Measurements from ENCODE around the gene MBP. TPM values are rescaled to one million over a fixed set of nuclear protein-coding genes. Genes with fewer than 3 reads are reported as not detected.

Gene MBP
- polyA plus RNA-seq, 1 experiment: 5.3 TPM

DNA sequence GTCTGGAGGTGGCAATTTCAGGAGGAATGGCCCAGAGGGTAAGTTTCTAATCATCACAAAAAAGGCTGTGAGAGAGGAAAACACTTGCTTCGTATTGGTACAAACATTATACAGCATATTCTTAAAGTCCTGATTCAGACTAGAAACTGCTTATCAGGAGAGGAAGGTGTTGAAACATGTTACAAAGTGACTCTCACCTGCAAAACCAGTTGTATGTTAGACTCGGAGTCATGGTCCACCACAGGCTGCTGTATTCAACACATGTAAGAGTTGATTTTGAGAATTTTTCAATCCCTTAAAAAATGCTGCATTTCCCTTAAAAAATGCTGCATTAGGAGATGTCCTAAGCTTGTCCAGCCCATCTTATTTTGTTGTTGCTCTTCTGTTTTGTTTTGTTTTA, 61.5 kb downstream of the MBP start:
- TF ChIP-seq, protein P1, sequence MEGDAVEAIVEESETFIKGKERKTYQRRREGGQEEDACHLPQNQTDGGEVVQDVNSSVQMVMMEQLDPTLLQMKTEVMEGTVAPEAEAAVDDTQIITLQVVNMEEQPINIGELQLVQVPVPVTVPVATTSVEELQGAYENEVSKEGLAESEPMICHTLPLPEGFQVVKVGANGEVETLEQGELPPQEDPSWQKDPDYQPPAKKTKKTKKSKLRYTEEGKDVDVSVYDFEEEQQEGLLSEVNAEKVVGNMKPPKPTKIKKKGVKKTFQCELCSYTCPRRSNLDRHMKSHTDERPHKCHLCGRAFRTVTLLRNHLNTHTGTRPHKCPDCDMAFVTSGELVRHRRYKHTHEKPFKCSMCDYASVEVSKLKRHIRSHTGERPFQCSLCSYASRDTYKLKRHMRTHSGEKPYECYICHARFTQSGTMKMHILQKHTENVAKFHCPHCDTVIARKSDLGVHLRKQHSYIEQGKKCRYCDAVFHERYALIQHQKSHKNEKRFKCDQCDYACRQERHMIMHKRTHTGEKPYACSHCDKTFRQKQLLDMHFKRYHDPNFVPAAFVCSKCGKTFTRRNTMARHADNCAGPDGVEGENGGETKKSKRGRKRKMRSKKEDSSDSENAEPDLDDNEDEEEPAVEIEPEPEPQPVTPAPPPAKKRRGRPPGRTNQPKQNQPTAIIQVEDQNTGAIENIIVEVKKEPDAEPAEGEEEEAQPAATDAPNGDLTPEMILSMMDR (IDR thresholded peaks at IDR 0.05; ENCODE audit: low read depth, low read length): no peak
- CTCF ChIA-PET: interaction anchor here (1.2 to 1.4 kb wide), 2 partner anchors 36 to 141 kb away, joined by 3 to 6 read pairs; no protein-coding TSS in a partner anchor
- Histone ChIP-seq H3K27ac (ENCODE audit: low read depth, low read length) (no peak overlapping the region), H3K27me3 (ENCODE audit: control insufficient read depth, insufficient read depth, low read length) (no peaks in the 10 kb centered on the region), H3K4me3 (ENCODE audit: low read depth, low read length) (no peak overlapping the region), H3K9me3 (ENCODE audit: control insufficient read depth, insufficient read depth, low read length) (peaks cover 3% of the 10 kb centered on the region; the same call in 1 of the 2 replicates)
- POLR2A ChIA-PET: interaction anchor here (0.6 to 3.3 kb wide), 3 partner anchors 11 to 37 kb away, joined by 3 to 17 read pairs (median 14); no protein-coding TSS in a partner anchor
- no peak for DNase-seq (ENCODE audit: low read depth, low spot score)

DNA sequence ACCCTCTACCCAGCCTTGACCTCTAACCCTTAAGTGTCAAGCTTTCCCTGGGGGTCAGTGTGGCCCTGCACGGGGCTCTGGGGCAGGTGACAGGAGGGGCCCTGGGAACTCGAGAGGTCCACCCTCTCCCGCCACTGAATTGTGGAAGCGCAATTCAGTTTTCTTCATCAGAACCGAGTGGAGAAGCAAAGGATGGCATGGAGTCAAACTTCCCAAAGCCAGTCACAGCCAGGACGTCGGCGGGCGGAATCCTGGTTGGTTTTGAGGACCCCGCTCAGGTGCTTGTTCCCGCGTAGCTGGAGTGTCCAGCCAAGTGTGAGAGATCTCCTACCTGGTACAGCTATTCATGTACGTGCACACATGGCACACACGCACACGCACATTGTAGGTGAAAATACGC, 62.0 kb downstream of the MBP start:
- POLR2A ChIA-PET: interaction anchor here (3.3 kb wide), 1 partner anchor 31 kb away, joined by 17 read pairs; no protein-coding TSS in a partner anchor
- peaks cover 3% of the 10 kb centered on the region; the same call in 1 of the 2 replicates for H3K9me3 ChIP-seq (ENCODE audit: control insufficient read depth, insufficient read depth, low read length)
- TF ChIP-seq, protein P1 (IDR thresholded peaks at IDR 0.05; ENCODE audit: low read depth, low read length): no peak
- H3K27ac ChIP-seq (ENCODE audit: low read depth, low read length): no peak overlapping the region
- DNase-seq (ENCODE audit: low read depth, low spot score): no peak
- CTCF ChIA-PET: interaction anchor here (2.4 kb wide), 1 partner anchor 70 kb away, joined by 11 read pairs; no protein-coding TSS in a partner anchor
- H3K27me3 ChIP-seq (ENCODE audit: control insufficient read depth, insufficient read depth, low read length): no peaks in the 10 kb centered on the region
- no peak overlapping the region for H3K4me3 ChIP-seq (ENCODE audit: low read depth, low read length)

DNA sequence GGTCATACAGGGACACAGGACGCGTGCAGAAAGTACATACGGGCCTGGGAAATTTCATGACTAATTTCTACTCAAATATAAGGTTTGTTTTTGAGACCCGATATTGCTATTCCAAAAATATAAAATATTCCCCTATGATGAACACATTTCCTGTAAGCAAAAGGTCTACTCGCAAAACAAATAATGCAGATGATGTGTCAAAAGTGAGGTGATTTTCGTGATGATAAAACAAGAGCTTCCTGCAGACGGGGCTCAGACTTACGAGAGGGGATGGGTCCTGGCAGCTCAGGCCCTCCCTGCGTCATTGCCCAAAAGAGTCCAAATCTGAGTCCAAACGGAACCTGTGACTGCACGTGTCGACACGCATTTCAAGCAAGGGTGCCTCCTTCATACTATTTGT, 62.7 kb downstream of the MBP start:
- peaks cover 3% of the 10 kb centered on the region; the same call in 1 of the 2 replicates for H3K9me3 ChIP-seq (ENCODE audit: control insufficient read depth, insufficient read depth, low read length)
- no peak overlapping the region for H3K27ac ChIP-seq (ENCODE audit: low read depth, low read length)
- DNase-seq (ENCODE audit: low read depth, low spot score): no peak
- no peaks in the 10 kb centered on the region for H3K27me3 ChIP-seq (ENCODE audit: control insufficient read depth, insufficient read depth, low read length)
- H3K4me3 ChIP-seq (ENCODE audit: low read depth, low read length): no peak overlapping the region
- ChIA-PET POLR2A (no interaction called here), CTCF (interaction anchor here (1.4 to 2.4 kb wide), 2 partner anchors 70 to 142 kb away, joined by 5 to 11 read pairs; no protein-coding TSS in a partner anchor)
- TF ChIP-seq, protein P1 (IDR thresholded peaks at IDR 0.05; ENCODE audit: low read depth, low read length): no peak

DNA sequence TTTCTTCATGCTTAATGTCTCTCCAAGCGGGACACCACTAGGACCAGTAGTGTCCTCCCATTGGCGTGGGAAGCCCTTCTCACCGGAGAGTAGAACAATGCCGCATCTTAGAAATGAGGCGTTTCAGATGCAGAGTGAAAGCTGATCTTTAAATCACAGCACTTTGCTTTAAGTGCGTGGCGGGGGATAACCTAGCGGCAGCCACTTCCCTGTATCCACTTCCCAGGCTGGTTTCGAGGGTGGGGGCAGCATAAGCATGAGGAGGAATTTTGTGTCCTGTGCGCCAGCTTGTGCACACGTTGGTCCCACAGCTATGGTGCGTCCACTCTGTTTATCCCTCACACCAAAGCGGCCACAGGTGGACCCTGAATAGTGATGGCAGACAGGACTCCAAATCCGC, 63.1 kb downstream of the MBP start:
- DNase-seq (ENCODE audit: low read depth, low spot score): no peak
- TF ChIP-seq, protein P1 (IDR thresholded peaks at IDR 0.05; ENCODE audit: low read depth, low read length): no peak
- CTCF ChIA-PET: interaction anchor here (1.4 to 2.4 kb wide), 2 partner anchors 69 to 142 kb away, joined by 5 to 11 read pairs; no protein-coding TSS in a partner anchor
- H3K9me3 ChIP-seq (ENCODE audit: control insufficient read depth, insufficient read depth, low read length): peaks cover 3% of the 10 kb centered on the region; the same call in 1 of the 2 replicates
- no peaks in the 10 kb centered on the region for H3K27me3 ChIP-seq (ENCODE audit: control insufficient read depth, insufficient read depth, low read length)
- POLR2A ChIA-PET: no interaction called here
- no peak overlapping the region for H3K27ac ChIP-seq (ENCODE audit: low read depth, low read length)
- no peak overlapping the region for H3K4me3 ChIP-seq (ENCODE audit: low read depth, low read length)

Measured in AG04450 (cell line).